ACC112 (cell line): ENCODE measurements around the gene PRDM5.

ENCODE experiments used
- H2AFZ ChIP-seq: fragments of 200-600 bp; sonication (generic); one replicate; pipeline ENCODE4 v1.6.0; 2017; ENCODE audit warnings: antibody characterized with exemption, low read length; ENCODE audit not compliant: unreplicated experiment
- H3K27ac ChIP-seq: fragments of 200-600 bp; sonication (generic); 2 replicates; pipeline ENCODE4 v1.5.1; 2014; ENCODE audit warnings: low read depth, mild to moderate bottlenecking, antibody characterized with exemption, low read length, moderate library complexity
- H3K27me3 ChIP-seq: fragments of 200-600 bp; sonication (generic); 2 replicates; pipeline ENCODE4 v1.6.1; 2014; ENCODE audit warnings: mild to moderate bottlenecking, antibody characterized with exemption, low read length, moderate library complexity, mixed read lengths; ENCODE audit not compliant: insufficient read depth
- H3K36me3 ChIP-seq: fragments of 200-600 bp; sonication (generic); 2 replicates; pipeline ENCODE4 v1.6.1; 2016; ENCODE audit warnings: mild to moderate bottlenecking, antibody characterized with exemption, low read length, moderate library complexity, mixed read lengths; ENCODE audit not compliant: insufficient read depth
- H3K4me1 ChIP-seq: fragments of 200-600 bp; sonication (generic); one replicate; pipeline ENCODE4 v1.6.1; 2016; ENCODE audit warnings: low read length, mixed read lengths; ENCODE audit not compliant: insufficient read depth, unreplicated experiment, control insufficient read depth
- H3K4me3 ChIP-seq: fragments of 200-600 bp; sonication (generic); 2 replicates; pipeline ENCODE4 v1.5.1; 2014; ENCODE audit warnings: mild to moderate bottlenecking, low read depth, low read length
- H3K79me2 ChIP-seq: fragments of 200-600 bp; sonication (generic); one replicate; pipeline ENCODE4 v1.6.0; 2016; ENCODE audit warnings: low read length; ENCODE audit not compliant: control insufficient read depth, unreplicated experiment, insufficient read depth

PRDM5 gene

GRCh38 chr4:120733054-120733453 is 189.5 kb downstream of the PRDM5 start:
- no peaks in the 10 kb centered on the region for H3K27me3 ChIP-seq
- H3K4me3 ChIP-seq, result no peak overlapping the region
- no peak overlapping the region for H2AFZ ChIP-seq
- H3K27ac ChIP-seq, result no peak overlapping the region
- H3K79me2 ChIP-seq, result no peaks in the 10 kb centered on the region
- no peaks in the 10 kb centered on the region for H3K4me1 ChIP-seq
- no peaks in the 10 kb centered on the region for H3K36me3 ChIP-seq

- no peak overlapping the region for H3K4me3 ChIP-seq
- no peaks in the 10 kb centered on the region for H3K36me3 ChIP-seq
- no peaks in the 10 kb centered on the region for H3K79me2 ChIP-seq
- no peak overlapping the region for H3K27ac ChIP-seq
- H2AFZ ChIP-seq, result no peak overlapping the region
- H3K4me1 ChIP-seq, result no peaks in the 10 kb centered on the region
- no peaks in the 10 kb centered on the region for H3K27me3 ChIP-seq
Measured at GRCh38 chr4:120731561-120731960, 191.0 kb downstream of the PRDM5 start.

GRCh38 chr4:120730777-120731320 is 191.7 kb downstream of the PRDM5 start:
- H3K4me3 ChIP-seq, result no peak overlapping the region
- H3K79me2 ChIP-seq, result no peaks in the 10 kb centered on the region
- H3K27ac ChIP-seq, result no peak overlapping the region
- H2AFZ ChIP-seq, result no peak overlapping the region
- no peaks in the 10 kb centered on the region for H3K36me3 ChIP-seq
- H3K4me1 ChIP-seq, result no peaks in the 10 kb centered on the region
- H3K27me3 ChIP-seq, result no peaks in the 10 kb centered on the region

GRCh38 chr4:120728892-120729675 is 193.4 kb downstream of the PRDM5 start:
- H3K4me3 ChIP-seq, result no peak overlapping the region
- H2AFZ ChIP-seq, result no peak overlapping the region
- no peaks in the 10 kb centered on the region for H3K4me1 ChIP-seq
- H3K27me3 ChIP-seq, result no peaks in the 10 kb centered on the region
- no peaks in the 10 kb centered on the region for H3K36me3 ChIP-seq
- no peaks in the 10 kb centered on the region for H3K79me2 ChIP-seq
- H3K27ac ChIP-seq, result no peak overlapping the region

- Histone ChIP-seq H3K27ac (no peak overlapping the region), H3K4me3 (no peak overlapping the region), H2AFZ (no peak overlapping the region), H3K4me1 (no peaks in the 10 kb centered on the region), H3K36me3 (no peaks in the 10 kb centered on the region), H3K27me3 (no peaks in the 10 kb centered on the region), H3K79me2 (no peaks in the 10 kb centered on the region)
Measured at GRCh38 chr4:120725639-120726580, 196.6 kb downstream of the PRDM5 start.

- no peaks in the 10 kb centered on the region for H3K36me3 ChIP-seq
- no peak overlapping the region for H2AFZ ChIP-seq
- H3K27me3 ChIP-seq, result no peaks in the 10 kb centered on the region
- H3K4me1 ChIP-seq, result no peaks in the 10 kb centered on the region
- no peaks in the 10 kb centered on the region for H3K79me2 ChIP-seq
- H3K4me3 ChIP-seq, result no peak overlapping the region
- H3K27ac ChIP-seq, result no peak overlapping the region
Measured at GRCh38 chr4:120724656-120725055, 197.9 kb downstream of the PRDM5 start.

GRCh38 chr4:120723986-120724385 is 198.5 kb downstream of the PRDM5 start:
- H3K27me3 ChIP-seq, result no peaks in the 10 kb centered on the region
- no peaks in the 10 kb centered on the region for H3K79me2 ChIP-seq
- no peaks in the 10 kb centered on the region for H3K4me1 ChIP-seq
- no peak overlapping the region for H3K27ac ChIP-seq
- H2AFZ ChIP-seq, result no peak overlapping the region
- H3K36me3 ChIP-seq, result no peaks in the 10 kb centered on the region
- no peak overlapping the region for H3K4me3 ChIP-seq

- Histone ChIP-seq H3K79me2 (no peaks in the 10 kb centered on the region), H3K4me3 (no peak overlapping the region), H3K27ac (no peak overlapping the region), H3K36me3 (no peaks in the 10 kb centered on the region), H3K27me3 (no peaks in the 10 kb centered on the region), H3K4me1 (no peaks in the 10 kb centered on the region), H2AFZ (no peak overlapping the region)
Measured at GRCh38 chr4:120723105-120723504, 199.4 kb downstream of the PRDM5 start.

- Histone ChIP-seq H3K4me1 (no peaks in the 10 kb centered on the region), H3K27me3 (no peaks in the 10 kb centered on the region), H3K27ac (no peak overlapping the region)
Measured at GRCh38 chr4:120722655-120723054, 199.9 kb downstream of the PRDM5 start.

GRCh38 chr4:120720354-120720934 is 202.1 kb downstream of the PRDM5 start:
- H3K4me1 ChIP-seq, result no peaks in the 10 kb centered on the region
- H3K79me2 ChIP-seq, result no peaks in the 10 kb centered on the region
- H3K4me3 ChIP-seq, result no peak overlapping the region
- H3K36me3 ChIP-seq, result no peaks in the 10 kb centered on the region
- H2AFZ ChIP-seq, result no peak overlapping the region
- H3K27me3 ChIP-seq, result no peaks in the 10 kb centered on the region
- no peak overlapping the region for H3K27ac ChIP-seq

More at GRCh38 chr4:120722655-120723054, 199.9 kb downstream of the PRDM5 start:
- Histone ChIP-seq H3K79me2 (no peaks in the 10 kb centered on the region), H3K4me3 (no peak overlapping the region), H2AFZ (no peak overlapping the region), H3K36me3 (no peaks in the 10 kb centered on the region)
